ENCODE measurements around the gene NOCT.
"Not testable (repeated sequence)": the region's sequence is repeated elsewhere in the genome, so short reads cannot be mapped to it uniquely, and the experiment has no call there.

Gene NOCT

DNA sequence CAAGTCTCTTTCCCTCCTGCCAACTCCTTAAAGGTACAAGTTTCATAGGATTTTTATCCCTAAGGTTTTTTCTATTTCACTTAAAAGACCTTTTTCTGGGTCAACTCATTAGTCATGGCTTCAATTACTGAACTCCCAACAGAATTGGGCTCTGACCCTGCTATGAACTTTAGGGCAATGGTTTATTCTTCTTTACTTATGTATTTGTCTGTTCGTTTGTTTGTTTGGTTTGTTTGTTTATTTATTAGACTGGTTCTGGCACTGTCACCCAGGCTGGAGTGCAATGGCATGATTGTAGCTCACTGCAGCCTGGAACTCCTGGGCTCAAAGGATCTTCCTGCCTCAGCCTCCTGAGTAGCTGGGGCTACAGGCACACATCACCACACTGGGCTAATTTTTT lies 5.9 kb upstream of the NOCT start:
- in situ Hi-C loops (cut with HindIII; ENCODE audit: low sequenced_read_pairs): no loop called here

- in situ Hi-C loops (cut with HindIII; ENCODE audit: low sequenced_read_pairs): no loop called here
These were observed 4.2 kb upstream of the NOCT start for GRCh38 chr4:139011225-139011950.

- in situ Hi-C loops (cut with HindIII; ENCODE audit: low sequenced_read_pairs): no loop called here
These were observed 961 bp upstream of the NOCT start for GRCh38 chr4:139014371-139015268.

DNA sequence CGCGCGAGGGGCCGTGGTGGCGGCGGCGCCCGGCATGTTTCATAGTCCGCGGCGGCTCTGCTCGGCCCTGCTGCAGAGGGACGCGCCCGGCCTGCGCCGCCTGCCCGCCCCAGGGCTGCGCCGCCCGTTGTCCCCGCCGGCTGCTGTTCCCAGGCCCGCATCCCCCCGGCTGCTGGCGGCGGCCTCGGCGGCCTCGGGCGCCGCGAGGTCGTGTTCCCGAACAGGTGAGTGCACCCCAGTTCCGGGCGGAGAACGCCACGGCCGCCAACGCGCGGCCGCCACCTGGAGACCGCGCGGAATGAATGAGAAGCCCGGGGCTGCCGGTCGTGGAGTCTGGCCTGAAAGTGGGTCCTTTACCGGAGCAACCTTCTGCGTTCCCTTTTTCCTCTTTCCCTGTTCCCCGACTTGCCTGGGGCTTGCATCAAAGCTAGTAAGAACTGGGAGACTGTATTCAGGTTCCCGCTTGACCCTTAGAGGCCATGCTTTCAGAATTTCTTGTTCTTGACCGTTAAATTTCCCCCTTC lies 429 bp downstream of the NOCT start:
- in situ Hi-C loops (cut with HindIII; ENCODE audit: low sequenced_read_pairs): no loop called here

DNA sequence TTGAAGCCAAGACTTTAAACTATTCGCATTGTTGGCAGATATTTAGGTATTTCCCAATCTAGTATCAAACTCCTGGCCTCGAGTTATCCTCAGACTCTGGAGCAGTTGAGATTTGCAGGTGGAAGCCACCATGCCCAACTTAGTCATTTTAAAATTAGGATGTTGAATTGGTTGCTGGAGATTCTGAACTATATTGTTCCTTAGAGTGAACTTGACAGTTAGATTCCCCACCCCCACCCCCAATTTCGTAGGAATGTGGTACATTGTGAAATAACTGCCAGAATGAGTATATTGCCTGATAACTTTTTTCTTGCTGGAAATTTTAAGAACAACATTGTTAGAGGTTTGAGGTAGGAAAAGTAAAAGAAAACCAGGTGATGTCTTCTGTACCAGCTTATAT lies 2.3 kb downstream of the NOCT start:
- in situ Hi-C loops (cut with HindIII; ENCODE audit: low sequenced_read_pairs): no loop called here

- in situ Hi-C loops (cut with HindIII; ENCODE audit: low sequenced_read_pairs): no loop called here
These were observed 2.9 kb downstream of the NOCT start for GRCh38 chr4:139018501-139018900.

DNA sequence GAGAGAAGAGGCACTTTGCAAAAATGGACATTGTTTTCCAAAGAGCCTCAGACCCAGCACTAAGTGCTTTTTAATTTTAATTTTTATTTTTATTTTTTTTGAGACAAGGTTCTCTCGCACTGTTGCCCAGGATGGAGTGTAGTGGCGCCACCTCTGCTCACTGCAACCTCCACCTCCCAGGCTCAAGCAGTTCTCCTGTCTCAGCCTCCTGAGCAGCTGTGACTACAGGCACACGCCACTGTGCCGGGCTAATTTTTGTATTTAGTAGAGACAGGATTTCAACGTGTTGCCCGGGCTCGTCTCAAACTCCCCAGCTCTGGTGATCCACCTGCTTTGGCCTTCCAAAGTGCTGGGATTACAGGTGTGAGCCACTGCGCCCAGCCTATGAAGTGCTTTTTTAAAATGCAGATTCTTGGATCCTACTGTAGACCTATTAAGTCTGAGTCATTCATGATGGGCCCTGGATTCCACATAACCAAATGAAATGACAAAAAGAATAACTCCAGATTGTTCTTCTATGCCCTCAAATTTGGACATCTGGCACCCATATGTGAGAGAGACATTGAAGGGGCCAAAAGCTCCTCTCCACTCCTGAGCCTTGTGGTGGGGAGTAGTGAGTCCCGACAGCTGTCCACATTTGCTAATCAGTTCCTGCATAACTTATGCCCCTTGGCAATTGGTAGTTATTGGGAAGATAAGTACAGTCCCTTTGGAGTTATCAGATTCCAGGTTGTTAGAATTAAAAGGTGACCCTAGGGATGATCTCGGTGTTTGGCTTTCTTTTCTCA lies 3.6 kb downstream of the NOCT start:
- in situ Hi-C loops (cut with HindIII; ENCODE audit: low sequenced_read_pairs): no loop called here

DNA sequence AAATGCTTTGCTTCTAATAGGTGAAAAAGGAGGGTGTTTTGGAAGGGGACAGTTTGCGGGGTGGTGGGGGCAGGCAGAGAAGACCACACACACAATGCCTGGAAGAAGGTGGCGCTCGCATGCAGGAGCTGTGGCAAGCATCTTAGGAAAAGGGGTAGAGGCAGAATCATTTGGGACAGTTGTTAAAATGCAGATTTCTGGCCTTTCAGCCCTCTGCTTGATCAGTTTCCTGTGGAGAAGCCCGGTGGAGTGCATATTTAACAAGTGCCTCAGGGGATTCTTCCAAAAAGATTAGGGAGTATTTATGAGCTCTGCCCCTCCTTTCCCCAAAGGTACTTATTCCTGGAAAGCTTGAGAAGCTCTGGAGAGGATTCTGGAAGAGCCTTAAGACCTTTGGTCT lies 4.8 kb downstream of the NOCT start:
- in situ Hi-C loops (cut with HindIII; ENCODE audit: low sequenced_read_pairs): no loop called here

DNA sequence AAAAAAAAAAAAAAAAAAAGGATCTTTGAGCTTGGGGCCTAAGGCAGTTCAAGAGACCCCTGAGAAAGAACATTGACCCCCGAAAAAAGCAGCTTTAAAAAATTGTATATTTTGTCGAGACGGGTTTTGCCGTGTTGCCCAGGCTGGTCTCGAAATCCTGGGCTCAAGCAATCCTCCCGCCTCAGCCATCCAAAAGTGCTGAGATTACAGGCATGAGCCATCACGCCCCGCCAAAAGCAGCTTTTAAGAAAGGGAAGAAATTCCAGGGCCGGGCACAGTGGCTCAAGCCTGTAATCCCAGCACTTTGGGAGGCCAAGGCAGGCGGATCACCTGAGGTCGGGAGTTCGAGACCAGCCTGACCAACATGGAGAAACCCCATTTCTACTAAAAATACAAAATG lies 5.5 kb downstream of the NOCT start:
- in situ Hi-C loops (cut with HindIII; ENCODE audit: low sequenced_read_pairs): not testable (repeated sequence)

- in situ Hi-C loops (cut with HindIII; ENCODE audit: low sequenced_read_pairs): no loop called here
These were observed 7.3 kb downstream of the NOCT start for GRCh38 chr4:139022835-139023234.

- in situ Hi-C loops (cut with HindIII; ENCODE audit: low sequenced_read_pairs): no loop called here
These were observed 9.1 kb downstream of the NOCT start for GRCh38 chr4:139024686-139025085.

DNA sequence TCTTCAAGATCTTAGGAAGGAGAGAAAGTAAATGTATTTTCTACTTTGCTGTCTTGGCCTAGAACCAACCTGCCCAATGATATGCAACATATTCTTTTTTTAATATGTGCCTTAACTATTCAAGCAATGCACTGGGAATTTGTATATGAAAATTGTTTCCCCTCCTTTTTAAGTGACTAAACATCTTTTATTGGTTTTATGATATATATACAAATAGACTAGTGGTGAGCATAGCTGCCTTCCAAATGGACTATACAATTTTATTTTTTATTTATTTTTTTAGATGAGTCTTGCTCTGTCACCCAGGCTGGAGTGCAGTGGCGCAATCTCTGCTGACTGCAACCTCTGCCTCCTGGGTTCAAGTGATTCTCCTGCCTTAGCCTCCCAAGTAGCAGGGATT lies 10.3 kb downstream of the NOCT start:
- in situ Hi-C loops (cut with HindIII; ENCODE audit: low sequenced_read_pairs): no loop called here

GRCh38 chr4:139027776-139028175 lies 12.2 kb downstream of the NOCT start:
- in situ Hi-C loops (cut with HindIII; ENCODE audit: low sequenced_read_pairs): no loop called here

DNA sequence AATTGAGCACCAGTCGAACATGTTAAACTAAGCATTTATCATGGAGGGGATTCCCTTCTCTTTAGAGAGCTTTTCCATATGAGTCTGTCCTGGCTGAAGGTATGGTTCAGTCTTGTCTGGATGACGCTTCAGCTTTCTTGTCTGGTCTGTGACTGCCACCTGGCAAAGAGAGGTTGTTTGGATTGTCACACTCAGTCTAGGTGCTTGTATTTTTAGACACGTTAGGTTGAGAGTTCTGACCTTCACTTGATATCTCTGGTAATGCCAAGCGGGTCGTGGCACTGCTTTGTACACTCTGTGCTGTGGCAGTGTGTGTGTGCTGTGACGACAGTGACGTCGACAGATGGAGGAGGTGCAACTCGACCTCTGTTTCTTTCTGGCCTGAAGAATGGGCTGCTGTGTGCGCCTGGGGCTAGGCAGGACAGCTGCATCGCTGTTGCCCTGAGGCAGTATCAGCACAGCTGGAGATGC lies 12.6 kb downstream of the NOCT start:
- in situ Hi-C loops (cut with HindIII; ENCODE audit: low sequenced_read_pairs): no loop called here

- in situ Hi-C loops (cut with HindIII; ENCODE audit: low sequenced_read_pairs): not testable (repeated sequence)
These were observed 14.3 kb downstream of the NOCT start for GRCh38 chr4:139029866-139030363.

- in situ Hi-C loops (cut with HindIII; ENCODE audit: low sequenced_read_pairs): no loop called here
These were observed 15.1 kb downstream of the NOCT start for GRCh38 chr4:139030614-139031235.

- in situ Hi-C loops (cut with HindIII; ENCODE audit: low sequenced_read_pairs): loop anchor here (5.0 kb wide), 1 partner anchor 88 kb away; no protein-coding TSS in a partner anchor
These were observed 20.1 kb downstream of the NOCT start for GRCh38 chr4:139035650-139036049.

- in situ Hi-C loops (cut with HindIII; ENCODE audit: low sequenced_read_pairs): loop anchor here (5.0 kb wide), 1 partner anchor 90 kb away; no protein-coding TSS in a partner anchor
These were observed 21.3 kb downstream of the NOCT start for GRCh38 chr4:139036885-139037284.

DNA sequence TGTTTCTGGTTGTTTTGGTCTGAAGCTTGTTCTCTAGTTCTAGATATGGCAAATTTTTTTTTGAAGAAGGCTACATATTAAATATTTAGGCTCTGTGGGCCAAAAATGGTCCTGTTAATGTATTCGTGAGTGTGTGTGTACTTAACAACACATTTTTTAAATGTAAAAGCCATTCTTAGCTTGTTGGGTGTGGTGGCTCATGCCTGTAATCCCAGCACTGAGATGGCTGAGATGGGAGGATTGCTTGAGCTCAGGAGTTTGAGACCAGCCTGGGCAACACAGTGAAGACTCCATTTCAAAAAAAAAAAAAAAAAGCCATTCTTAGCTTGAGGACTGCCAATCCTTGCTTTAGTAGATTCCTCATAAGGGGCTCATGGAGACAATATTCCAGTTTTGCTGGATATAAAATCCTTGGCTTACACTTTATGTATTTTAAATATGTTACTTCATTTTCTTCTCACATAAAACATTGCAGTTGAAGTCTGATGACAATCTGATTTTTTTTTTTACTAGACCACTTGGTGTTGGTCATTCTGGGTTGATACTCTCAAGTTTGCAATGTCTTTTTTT lies 23.4 kb downstream of the NOCT start:
- in situ Hi-C loops (cut with HindIII; ENCODE audit: low sequenced_read_pairs): loop anchor here (5.0 kb wide), 1 partner anchor 92 kb away; no protein-coding TSS in a partner anchor

DNA sequence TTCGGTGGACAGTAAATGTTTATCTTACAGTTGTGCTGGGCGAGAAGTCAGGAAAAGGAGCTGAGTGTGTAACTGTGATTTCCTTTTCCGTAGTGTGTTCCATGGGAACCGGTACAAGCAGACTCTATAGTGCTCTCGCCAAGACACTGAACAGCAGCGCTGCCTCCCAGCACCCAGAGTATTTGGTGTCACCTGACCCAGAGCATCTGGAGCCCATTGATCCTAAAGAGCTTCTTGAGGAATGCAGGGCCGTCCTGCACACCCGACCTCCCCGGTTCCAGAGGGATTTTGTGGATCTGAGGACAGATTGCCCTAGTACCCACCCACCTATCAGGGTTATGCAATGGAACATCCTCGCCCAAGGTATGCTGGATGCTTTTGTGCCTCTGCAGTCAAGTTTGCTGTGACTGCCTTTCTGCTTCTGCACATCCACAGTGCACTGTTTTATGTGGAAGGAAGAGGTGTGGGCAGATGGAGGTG lies 27.4 kb downstream of the NOCT start:
- in situ Hi-C loops (cut with HindIII; ENCODE audit: low sequenced_read_pairs): no loop called here

All from endothelial cell of hepatic sinusoid (primary cell).